Left renal pelvis (tissue), 4 donors: Measurements from ENCODE around the gene CACNB4. TPM values are rescaled to one million over a fixed set of nuclear protein-coding genes. Genes with fewer than 3 reads are reported as not detected.

Experiments
- DNase-seq, 4 donors: peaks; one replicate each; pipeline ENCODE4 v3.0.0-alpha.2; 2013; ENCODE audit warnings: low read depth in 4 of 4, low spot score in 3 of 4
- polyA plus RNA-seq, 4 donors: library from polyadenylated mRNA; unstranded; fragments of 120-200 nt; gene quantifications; one replicate each; pipeline ENCODE4 v1.2.1, GENCODE V29; 2013; ENCODE audit not compliant: insufficient read length in 4 of 4

Gene CACNB4
- polyA plus RNA-seq, 4 donors, result 3.1 to 12.9 (median 11.7) TPM

DNA sequence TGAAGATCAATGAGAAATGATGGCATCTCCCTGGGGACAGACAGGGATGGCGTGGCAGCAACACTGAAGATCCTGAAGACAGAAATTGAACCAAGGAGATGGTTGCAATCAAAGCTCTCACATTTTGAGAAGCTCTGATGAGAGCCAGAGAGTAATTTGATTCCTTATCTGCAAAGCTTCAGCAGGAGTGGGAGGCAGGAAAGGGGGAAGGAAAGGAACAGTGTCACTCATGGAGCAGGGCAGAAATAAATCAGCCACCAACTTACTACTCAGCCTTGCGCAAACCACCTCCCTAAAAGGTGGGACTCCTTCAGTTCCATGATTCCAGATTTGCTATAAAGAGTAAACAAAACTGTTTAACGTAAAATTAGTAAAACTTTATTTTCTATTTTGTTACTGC, 119.2 kb downstream of the CACNB4 start:
- DNase-seq, result no peak

DNA sequence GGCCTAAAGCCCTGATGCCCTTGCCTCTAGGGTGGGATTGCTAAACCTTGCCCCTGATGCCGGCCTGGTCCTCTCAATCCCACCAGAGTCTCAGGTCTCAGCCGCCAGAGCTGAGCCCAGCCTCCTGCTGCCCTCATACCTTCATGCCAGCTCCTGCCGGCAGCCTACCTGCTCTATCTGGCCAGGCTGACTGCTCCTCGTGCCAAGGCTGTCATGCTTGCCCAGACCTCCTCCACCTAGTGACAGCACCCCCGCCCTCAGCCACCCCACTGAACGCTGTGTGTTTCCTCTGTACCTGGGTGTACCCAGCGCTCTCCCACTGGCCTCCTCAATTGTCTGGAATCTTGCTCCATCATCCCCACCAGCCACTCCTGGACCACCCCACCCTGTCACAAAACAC, 120.1 kb downstream of the CACNB4 start:
- DNase-seq, result no peak

DNA sequence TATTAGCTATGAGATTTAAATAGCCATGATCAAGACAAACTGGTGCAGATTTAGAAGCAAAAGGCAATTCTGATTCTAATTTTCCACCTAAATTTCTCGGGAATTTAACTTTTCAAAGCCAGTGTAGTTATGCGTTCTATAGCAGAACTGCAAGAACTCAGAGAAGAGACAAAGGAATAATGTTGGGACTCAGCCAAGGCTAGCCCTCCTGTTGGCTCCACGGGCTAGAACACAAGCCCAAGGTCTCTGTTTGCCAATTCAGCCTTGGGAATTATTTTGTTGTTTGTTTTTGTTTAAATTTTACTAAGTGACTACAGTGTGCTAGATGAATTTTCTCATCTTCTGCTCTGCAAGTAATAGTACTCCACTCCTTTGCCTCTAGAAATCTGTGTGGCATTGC, 121.2 kb downstream of the CACNB4 start:
- DNase-seq, result no peak

DNA sequence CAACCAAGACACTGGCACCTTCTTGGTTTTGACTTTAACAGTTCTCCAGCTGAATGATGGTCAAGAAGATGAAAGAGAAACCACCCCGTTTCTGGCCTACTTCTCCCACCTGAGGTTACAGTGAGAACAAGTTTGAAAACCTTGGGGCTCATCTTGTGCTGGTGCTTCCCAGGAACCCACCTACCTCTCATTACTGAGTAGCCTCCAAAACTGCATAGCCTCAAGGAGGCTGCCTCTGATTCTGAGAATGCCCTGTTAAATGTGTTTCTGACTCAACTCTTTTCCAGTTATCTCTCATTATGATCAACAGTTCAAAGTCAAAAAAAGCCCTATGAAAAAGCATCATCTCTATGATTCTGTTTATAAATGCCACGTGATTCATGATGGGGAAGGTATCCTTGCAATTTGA, 121.9 kb downstream of the CACNB4 start:
- DNase-seq, result no peak

DNA sequence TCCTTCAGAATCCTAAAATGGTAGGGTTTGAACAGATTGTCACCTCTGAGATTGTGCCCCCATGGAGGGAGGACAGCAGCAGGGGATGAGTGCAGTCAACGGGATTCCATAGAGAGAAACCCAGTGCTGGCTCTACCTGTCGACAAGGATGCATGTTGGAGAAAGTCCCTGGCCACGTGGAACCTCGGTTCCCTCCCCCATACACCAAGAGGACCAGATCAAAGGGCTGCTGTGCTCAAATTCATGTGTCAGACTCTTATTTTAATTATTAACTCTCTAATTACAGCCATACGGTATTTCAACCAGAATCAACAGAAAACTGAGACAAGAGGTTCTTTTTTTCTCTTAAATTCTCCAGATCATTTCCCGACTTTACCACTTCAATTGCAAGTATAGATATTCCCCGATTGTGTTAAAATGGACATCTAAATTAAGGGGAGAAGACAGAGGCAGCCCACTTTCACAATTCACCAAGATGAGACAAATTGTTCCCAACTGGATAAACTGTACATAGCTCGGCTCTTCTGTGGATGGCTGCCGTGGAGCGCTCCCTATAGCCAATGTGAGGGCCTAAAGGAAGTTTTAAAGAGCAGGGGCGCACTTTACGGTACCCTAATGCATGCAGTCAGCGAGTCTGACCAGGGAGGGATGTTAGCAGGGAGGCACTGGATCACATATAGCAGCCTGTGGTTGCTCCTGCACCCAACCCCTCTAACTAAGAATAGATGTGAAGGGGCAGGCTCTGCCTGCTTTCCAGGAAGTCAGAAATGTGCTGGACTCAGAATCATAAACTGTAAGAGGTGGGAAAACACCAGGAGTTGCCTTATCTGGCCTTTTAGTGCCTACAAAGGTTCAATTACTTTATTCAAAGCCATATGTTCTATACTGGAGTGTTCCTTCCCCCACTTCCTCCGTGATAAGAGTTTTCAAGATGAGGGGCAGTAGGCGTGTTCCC, 123.1 kb downstream of the CACNB4 start:
- no peak for DNase-seq

GRCh38 chr2:151974988-151975387, 123.9 kb downstream of the CACNB4 start:
- no peak for DNase-seq

GRCh38 chr2:151973901-151974199, 125.0 kb downstream of the CACNB4 start:
- DNase-seq, result no peak

GRCh38 chr2:151973013-151973900, 125.6 kb downstream of the CACNB4 start:
- no peak for DNase-seq

DNA sequence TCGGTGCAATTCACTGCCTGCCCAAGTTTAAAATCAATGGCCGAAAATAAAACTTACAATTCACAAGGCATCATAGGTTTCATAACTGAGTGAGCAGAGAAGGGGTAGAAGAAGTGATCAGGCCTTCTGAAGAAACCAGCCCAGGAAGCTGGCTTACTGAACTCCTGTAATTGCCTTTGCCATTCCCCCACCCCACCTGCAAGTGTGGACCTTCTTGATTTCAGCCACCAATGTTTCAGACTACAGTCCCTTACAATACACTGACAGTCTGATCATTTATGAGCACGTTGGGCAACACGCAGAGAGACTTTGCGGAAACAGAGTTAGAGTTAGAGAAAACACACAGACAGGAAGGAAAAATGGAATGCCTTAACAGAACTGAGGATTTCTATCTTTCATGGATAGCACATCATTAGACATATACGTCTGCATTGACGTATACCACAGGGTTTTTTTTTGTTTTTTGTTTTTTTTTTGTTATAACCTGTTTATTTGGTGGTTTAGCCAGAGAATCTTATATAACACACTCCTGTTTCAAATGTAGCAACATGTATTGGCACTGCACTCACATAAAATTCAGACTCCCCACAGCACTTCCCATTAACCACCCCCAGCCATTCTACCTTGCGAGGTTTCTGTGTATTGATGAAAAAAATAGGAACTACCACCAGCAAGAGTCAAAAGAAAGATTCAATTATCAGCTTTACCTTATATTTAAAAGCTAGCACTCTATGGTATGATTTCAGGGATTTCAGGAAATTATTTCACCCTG, 126.4 kb downstream of the CACNB4 start:
- DNase-seq, result no peak

GRCh38 chr2:151971301-151972051, 127.4 kb downstream of the CACNB4 start:
- DNase-seq, result peak in 1 of 4 donors; percentile 39

GRCh38 chr2:151968770-151969470, 129.9 kb downstream of the CACNB4 start:
- DNase-seq, result no peak

GRCh38 chr2:151967829-151968722, 130.8 kb downstream of the CACNB4 start:
- DNase-seq, result no peak

- DNase-seq, result no peak
These were observed 133.0 kb downstream of the CACNB4 start for GRCh38 chr2:151965884-151966283.

- DNase-seq, result no peak
These were observed 137.3 kb downstream of the CACNB4 start for GRCh38 chr2:151961558-151961957.

DNA sequence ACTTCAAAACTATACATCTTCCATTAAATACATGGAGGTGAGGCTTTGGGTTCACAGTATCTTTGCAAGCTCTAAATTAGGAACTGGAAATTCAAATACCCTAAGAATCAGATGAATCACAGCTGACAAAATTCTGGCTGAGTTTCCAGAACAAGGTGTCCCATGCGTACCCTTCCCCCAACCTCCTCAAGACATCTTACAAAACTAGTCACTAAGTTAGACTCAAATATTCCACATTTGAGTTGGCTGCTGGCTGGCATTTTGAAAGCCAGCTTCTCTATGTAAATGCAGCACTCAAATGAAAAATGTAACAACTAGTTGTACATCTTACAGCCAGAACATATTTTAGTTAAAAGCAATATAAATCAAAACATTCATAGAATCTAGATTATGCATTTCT, 139.6 kb downstream of the CACNB4 start:
- no peak for DNase-seq

GRCh38 chr2:151953467-151953866, 145.4 kb downstream of the CACNB4 start:
- DNase-seq, result no peak

DNA sequence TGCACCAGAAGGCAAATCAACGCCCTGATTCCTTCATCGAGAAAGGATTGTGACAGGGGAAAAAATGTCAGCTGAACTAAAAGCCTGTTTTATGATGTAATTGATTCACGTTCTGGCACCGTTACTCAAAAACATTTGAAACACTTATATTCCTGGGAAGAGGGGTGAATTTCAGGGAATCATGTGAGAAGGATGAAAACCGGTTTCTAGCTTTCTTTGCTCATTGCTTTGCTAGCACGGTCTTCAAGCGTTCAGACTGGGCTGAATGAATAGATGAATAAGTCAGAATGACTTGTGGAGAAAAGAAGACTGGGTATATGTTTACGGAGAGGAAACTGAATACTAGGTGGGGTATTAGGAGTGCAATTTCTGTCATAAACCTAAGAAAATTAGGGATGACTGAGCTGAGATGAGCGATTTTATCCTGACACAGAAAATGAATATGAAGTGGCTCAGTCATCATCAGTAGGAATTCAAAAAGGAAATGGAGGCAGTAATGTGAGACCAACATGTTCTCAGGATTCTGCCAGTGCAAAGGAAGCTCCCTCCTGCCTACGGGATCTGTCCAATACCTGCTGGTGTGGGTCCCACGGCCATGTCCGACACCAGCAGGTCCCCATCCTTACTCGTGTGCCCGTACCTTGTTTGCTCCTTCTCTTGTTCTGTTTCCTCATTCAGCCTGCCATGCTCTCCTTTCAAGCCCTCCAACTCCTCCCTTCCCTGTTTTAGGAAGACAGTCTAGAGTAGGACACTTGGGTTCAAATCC, 146.0 kb downstream of the CACNB4 start:
- DNase-seq, result no peak

GRCh38 chr2:151947813-151948165, 151.1 kb downstream of the CACNB4 start:
- no peak for DNase-seq
